ENCODE data around the gene DHRSX. TPM values are rescaled to one million over a fixed set of nuclear protein-coding genes. Genes with fewer than 3 reads are reported as not detected.
"Not testable (repeated sequence)": the region's sequence is repeated elsewhere in the genome, so short reads cannot be mapped to it uniquely, and the experiment has no call there.

The DHRSX gene, protein sequence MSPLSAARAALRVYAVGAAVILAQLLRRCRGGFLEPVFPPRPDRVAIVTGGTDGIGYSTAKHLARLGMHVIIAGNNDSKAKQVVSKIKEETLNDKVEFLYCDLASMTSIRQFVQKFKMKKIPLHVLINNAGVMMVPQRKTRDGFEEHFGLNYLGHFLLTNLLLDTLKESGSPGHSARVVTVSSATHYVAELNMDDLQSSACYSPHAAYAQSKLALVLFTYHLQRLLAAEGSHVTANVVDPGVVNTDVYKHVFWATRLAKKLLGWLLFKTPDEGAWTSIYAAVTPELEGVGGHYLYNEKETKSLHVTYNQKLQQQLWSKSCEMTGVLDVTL
- total RNA-seq (2014; rRNA removed; shearing (Covaris generic)), result 14.8 and 15.0 TPM in 2 replicates

DNA sequence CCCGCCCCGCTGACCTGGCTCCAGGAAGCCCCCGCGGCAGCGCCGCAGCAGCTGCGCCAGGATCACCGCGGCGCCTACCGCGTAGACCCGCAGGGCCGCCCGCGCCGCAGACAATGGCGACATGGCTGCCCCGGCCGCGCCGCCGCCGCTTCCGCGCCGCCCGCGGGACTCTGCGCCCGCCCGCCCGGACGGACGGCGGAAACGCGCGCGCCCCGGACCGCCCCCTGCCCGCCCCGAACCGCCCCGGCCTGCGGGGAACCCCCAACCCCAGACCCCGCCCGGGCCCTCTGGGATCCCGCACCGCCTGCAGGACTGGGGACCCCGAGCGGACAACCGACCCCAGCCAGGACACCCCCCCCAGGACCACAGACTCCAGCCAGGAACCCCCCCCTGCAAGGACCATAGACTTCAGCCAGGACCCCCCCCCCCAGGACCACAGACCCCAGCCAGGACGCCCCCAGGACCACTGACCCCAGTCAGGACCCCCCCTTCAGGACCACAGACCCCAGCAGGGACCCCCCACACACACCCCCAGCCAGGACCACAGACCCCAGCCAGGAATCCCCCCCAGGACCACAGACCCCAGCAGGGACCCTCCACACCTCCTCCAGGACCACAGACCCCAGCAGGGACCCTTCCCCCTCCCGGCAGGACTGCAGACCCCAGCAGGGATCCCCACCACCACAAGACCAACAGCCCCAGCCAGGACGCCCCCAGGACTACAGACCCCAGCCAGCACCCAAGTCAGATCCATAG is at the start of gene DHRSX, which contains the start of gene ZBED1:
Gene DHRSX (minus strand): TSS at position 174 of the 756 bp plus-strand sequence. CDS start 51 bp downstream, at position 123.
Gene ZBED1 (minus strand): TSS at position 174 of the 756 bp plus-strand sequence. CDS start 10,257 bp downstream, outside the sequence.
- no peak for DNase-seq (ENCODE audit: low spot score)

DNA sequence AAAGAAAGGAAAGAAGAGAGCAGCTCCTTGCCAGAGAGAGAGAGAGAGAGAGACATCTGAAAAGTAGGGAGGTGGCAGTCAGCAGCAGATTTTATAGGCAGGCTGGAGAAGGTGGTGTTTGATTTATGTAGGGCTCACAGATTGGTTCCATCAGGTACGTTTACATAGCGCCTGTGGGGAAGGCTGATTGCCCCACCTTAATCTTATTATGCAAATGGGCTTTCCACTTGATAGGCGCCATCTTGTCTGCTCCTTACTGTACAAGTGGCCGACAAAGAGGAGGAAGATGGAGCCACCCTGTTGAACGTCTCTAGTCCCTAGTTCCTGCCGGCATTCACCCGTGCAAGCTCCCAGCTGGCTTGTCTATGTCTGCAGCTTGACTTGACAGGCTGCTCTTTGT is 49.1 kb upstream of the DHRSX start:
- DNase-seq (ENCODE audit: low spot score), result no peak

DNA sequence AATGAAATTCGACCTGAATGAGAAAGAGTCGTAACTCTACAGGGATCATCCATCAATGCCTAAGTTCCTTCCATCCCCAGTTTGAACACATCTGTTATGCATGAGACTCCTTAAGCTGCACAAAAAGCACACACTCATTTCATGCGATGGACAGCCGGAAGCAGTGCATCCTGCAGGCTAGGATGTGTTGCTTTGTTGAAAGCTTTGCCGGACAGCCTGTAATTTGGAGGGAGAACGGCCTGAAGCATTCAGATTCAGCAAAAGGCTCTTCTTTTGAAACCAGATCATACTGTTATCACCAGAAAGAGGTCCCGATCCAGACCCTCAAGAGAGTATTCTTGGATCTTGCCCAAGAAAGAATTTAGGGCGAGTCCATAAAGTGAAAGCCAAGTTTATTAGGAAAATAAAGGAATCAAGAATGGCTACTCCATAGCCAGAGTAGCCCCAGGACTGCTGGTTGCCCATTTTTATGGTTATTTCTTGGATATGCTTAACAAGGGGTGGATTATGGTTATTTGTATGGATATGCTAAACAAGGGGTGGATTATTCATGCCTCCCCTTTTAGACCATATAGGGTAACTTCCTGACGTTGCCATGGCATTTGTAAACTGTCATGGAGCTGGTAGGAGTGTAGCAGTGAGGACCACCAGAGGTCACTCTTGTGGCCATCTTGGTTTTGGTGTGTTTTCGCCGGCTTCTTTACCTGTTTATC is 48.1 kb upstream of the DHRSX start:
- DNase-seq (ENCODE audit: low spot score), result no peak

DNA sequence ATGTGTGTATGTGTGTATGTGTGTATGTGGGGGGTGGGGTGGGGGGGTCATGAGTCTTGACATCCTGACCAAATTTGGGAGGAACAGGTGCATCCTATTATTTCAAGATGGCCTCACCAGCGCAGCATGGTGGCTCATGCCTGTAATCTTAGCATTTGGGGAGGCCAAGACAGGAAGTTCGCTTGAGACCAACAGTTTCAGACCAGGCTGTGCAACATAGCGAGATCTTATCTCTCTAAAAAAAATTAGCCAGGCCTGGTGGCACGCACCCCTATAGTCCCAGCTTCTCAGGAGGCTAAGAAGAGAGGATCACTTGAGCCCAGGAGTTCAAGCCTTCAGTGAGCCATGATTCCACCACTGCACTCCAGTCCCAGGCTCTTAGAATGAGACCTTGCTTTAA is 47.0 kb upstream of the DHRSX start:
- no peak for DNase-seq (ENCODE audit: low spot score)

DNA sequence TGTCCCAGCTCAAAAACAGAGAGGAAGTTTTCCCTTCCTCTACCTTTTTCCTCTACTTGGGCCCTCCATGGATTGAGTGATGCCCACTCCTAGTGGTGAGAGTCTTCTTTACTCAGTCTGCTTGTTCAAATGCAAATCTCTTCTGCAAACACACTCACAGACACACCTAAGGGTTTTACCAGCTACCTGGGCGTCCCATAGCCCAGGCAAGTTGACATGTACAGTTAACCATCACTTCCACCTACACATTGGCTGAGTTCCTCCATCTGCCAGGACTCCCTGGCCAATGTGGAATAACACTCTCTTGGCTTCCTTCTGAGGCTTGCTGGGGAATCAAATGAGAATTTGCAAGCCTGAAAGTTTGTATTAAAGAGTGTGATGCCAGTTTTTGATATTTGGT is 45.7 kb upstream of the DHRSX start:
- no peak for DNase-seq (ENCODE audit: low spot score)

DNA sequence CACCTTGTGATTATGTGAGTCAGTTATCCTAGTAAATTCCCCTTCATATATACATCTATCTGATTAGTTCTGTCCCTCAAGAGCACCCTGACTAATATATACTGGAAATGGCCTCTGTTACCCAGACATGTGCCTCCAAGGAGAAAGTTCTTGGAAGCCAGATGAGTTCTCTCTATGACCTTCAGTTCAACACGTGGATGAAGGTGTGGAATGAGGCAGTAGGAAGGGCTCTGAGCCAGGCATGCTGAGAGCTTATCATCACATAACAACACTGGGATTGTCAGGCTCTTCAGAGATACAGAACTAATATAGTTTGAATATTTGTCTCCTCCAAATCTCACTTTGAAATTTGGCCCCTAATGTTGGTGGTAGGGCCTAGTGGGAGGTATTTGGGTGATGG is 44.4 kb upstream of the DHRSX start:
- DNase-seq (ENCODE audit: low spot score), result no peak

DNA sequence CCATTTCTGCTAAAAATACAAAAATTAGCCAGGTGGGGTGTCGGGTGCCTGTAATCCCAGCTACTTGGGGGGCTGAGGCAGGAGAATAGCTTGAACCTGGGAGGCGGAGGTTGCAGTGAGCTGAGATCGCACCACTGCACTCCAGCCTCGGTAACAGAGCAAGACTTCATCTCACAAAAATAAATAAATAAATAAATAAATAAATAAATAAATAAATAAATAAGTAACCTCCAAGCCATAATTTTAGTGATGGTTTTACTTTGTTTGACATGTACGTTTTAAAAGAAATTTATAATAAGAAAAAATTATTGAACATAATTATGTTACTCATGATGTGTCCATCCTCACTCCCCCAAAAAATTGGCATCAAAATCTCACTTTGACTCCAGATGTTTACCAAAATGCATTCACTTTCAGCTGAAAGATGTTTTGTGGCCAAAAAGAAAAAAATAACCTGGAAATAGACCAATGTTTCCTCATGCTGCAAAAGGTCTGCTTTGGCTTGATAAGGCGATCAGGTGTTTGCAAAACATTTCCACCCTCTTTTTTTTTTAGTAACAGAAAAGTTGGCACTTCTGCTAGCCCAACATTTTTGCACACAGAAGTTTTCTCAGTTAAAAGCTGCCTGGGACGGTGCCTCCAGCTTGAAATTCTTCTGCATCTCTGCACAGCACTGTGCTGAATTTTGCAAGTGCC is 42.2 kb upstream of the DHRSX start:
- no peak for DNase-seq (ENCODE audit: low spot score)

DNA sequence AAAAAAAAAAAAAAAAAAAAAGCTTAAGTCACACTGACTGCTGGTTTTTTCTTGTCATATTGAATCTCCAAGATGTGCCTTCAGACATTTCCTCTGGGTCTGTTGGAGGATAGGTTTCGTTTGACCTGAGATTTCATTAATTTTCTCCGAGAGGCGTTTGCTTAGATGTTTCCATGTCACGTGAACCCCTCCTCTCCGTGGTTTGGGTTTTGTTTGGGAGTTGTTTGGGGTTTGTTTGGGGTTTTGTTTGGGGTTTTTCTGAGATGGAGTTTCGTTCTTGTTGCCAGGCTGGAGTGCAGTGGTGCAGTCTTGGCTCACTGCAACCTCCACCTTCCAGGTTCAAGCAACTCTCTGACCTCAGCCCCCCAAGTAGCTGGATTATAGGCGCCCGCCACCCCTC is 40.8 kb upstream of the DHRSX start:
- no peak for DNase-seq (ENCODE audit: low spot score)

DNA sequence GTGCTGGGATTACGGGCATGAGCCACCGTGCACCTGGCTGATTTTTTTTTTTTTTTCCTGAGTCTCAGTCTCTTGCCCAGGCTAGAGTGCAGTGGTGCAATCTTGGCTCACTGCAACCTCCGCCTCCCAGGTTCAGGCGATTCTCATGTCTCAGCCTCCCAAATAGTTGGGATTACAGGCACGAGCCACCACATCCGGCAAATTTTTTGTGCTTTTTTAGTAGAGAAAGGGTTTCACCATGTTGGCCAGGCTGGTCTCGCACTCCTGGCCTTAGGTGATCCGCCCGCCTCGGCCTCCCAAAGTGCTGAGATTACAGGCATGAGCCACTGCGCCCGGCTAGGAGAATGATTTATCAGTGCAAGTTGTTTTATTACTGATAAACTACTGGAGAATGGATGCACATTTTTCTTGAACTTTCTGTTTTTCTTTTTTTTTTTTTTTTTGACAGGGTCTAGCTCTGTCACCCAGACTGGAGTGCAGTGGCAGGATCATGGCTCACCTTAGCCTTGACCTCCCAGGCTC is 39.7 kb upstream of the DHRSX start:
- DNase-seq (ENCODE audit: low spot score), result no peak

DNA sequence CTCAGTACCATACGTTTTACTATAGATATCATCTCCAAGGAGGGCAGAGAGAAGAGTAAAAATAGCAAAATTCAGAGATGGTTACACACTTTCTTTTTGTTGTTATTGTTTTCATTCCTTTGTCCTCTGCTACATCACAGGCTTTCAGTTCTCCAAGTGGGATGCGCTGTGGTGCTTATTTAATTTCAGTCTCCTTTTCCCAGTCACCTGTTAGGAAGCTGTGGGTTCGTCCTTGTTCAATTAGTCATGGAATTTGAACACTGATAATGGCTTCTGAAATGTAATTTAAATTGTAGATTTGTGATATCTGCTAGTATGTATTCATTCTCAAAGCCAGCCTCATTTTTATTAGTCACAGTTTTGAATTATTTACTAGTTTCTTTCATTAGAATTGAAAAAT is 38.8 kb upstream of the DHRSX start:
- no peak for DNase-seq (ENCODE audit: low spot score)

DNA sequence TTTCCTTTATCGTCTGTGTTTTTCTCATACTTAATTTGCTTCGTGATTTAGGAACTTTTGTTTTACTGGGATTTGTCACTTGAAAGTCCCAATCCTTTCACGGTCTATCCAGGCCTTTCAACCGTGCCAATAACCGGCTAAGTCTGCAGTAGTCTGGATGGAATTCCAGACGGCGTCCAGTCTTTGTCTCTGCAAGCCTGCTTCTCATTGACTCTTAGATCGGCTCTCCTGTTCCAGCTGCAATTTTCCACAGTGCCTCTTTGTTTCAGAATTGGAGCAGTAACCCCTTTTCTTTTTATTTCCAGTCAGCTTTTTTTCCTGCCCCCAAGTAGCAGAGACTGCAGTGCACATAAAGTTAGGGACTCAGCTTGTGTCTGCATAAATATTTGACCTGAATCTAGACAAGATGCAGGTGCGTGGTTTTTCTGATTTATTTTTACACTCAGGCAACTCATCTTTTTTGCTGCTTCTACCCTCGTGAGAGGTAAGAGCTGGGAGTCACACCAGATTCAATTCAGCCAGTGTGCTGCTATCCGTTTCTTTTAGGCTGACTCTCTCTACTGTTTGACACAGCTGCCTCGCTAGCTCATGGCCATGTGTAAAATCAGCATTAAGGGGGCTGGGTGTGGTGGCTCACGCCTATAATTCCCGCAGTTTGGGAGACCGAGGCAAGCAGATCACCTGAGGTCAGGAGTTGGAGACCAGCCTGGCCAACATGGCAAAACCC is 37.4 kb upstream of the DHRSX start:
- DNase-seq (ENCODE audit: low spot score), result no peak

DNA sequence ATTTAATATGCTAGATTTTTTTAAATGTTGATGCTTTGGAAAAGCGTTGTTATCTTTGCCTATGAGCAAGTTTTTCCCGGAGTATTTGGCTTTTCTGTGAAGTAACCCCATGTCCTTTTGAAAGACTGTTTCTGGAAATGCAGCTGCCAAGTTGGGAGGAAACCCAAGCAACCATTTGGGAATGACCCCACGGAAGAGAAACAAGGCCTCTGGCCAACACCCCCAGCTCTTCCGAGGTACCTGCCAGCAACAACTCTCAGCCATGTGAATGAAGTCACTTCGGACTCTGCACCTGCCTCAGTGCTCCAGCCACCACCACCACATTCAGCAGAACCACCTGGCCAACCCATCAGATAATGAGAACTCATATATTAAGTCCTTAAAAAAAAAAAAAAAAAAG is 36.2 kb upstream of the DHRSX start:
- DNase-seq (ENCODE audit: low spot score), result no peak

DNA sequence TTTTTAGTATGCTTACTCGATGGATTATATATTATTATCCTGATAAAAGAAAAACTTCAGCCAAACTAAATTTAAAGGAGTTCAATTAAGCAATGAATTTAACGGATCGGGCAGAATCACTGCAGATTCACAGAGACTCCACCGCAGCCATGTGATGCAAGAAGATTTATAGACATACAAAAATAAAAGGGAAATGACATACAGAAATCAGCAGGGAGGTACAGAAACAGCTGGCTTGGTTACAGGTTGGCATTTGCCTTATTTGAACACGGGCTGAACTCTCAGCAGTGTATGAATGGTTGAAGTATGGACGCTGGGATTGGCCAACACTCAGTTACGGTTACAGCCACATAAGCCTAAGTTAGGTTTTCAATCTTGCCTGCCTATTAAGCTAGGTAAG is 35.4 kb upstream of the DHRSX start:
- no peak for DNase-seq (ENCODE audit: low spot score)

DNA sequence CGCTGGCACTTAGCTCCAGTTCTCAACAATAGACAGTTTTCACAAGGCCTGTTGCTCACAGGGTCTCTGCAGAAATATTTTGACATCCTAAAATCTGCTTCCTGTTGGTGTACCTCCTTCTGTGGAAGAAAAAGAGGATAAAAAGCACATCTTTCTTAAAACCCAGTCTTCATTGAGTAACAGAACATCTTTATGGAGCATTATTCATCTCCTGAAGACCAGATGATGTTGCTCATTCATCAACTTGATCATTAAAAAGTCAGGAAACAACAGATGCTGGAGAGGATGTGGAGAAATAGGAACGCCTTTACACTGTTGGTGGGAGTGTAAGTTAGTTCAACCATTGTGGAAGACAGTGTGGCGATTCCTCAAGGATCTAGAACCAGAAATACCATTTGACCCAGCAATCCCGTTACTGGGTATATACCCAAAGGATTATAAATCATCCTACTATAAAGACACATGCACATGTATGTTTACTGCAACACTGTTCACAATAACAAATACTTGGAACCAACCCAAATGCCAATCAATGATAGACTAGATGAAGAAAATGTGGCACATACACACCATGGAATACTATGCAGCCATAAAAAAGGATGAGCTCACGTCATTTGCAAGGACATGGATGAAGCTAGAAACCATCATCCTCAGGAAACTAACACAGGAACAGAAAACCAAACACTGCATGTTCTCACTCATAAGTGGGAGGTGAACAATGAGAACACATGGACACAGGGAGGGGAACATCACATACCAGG is 33.7 kb upstream of the DHRSX start:
- not testable (repeated sequence) for DNase-seq (ENCODE audit: low spot score)

DNA sequence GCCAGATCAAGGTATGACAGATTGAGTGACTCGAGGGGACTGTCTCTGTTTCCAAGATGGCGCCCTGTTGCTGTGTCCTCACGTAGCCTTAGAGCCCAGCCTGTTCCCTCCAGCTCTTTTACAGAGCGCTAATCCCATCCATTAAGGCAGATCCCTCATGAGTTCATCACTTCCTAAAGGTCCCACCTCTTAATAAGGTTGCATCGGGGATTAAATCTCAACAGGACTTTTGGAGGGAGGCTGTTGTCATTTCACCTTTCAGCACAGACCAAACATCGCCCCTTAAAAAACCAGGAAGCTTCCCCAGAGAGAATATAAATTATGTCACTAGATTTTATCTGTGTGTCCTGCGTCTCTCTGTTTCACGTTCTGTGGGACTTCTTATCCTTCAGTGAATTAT is 32.6 kb upstream of the DHRSX start:
- no peak for DNase-seq (ENCODE audit: low spot score)

DNA sequence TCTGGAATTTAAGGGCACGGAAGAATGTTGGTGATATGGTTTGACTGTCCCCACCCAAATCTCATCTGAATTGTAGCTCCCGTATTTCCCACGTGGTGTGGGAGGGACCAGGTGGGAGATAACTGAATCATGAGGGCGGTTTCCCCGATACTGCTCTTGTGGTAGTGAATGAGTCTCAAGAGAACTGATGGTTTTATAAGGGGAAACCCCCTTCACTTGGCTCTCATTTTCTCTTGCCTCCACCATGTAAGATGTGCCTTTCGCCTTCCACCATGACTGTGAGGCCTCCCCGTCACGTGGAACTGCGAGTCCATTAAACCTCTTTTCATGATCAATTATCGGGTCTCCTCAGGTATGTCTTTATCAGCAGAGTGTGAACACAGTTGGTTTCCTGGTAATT is 25.6 kb upstream of the DHRSX start:
- no peak for DNase-seq (ENCODE audit: low spot score)

DNA sequence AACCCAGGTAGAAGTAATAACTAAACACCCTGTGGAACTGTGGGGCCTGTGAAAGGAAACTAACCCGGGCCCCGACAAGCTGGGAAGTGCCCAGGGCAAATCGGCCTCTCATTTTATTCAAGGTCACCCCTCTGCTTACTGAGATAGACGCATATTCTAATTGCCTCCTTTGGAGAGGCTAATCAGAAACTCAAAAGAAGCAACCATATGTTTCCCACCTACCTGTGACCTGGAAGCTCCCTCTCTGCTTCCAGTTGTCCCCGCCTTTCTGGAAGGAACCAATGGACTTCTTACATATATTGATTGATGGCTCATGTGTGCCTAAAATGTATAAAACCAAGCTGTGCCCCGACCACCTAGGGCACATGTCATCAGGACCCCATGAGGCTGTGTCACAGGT is 23.1 kb upstream of the DHRSX start:
- no peak for DNase-seq (ENCODE audit: low spot score)

DNA sequence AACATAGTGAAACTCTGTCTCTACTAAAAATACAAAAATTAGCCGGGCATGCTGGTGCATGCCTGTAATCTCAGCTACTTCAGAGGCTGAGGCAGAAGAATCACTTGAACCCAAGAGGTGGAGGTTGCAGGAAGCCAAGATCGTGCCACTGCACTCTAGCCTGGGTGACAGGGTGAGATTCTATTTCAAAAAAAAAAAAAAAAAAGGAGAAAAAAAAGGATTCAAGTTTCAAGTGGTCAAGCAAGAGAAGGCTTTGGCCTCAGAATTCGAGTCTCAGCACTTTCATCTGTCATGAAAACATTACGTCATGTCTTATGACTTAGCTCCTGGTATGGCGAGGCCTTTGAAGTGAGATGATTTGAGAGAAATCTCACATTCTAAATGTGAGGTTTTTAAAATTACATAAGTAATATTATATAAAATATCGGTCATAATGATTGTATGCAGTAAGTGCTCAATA is 21.2 kb upstream of the DHRSX start:
- no peak for DNase-seq (ENCODE audit: low spot score)

DNA sequence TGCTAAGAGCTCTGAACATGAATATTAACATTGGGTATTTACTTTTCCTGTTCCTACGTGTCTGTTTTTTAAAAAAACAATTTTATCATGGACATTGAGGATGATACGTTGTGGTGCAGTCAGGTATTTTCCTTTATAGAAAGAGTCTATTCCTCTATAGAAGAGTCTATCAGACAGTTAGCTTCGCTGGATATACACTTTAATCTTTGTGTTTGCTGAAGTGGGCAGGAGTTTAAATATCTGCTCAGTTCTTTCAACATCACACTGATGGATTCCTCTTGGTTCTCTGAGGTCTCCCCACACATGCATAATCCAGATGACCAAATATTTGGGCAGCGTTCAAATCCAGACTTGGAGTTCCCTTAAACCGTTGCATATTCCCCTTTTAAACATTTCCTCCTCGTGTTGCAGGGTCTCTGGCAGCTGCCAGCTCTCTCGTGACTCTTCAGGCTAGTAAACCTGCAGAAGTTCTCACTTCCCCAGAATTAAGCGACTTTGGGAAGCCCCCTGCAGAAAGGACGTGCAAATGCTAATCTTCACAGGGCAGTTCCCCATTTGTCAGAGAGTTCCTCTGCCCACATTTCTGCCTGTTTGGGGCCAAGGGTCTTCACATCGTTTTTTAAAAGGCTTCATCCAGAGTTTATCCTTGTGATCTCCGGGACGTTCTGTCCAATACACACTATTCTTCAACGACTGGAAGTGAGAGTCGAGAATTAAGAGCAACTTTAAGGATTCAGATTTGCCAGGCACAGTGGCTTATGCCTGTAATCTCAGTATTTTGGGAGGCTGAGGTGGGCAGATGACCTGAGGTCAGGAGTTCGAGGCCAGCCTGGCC is 20.5 kb upstream of the DHRSX start:
- no peak for DNase-seq (ENCODE audit: low spot score)

Data from HT-29 (cell line).